GM18505 (cell line): ENCODE measurements around the gene UTY.

Experiments
- ATAC-seq: cut with Tn5 transposase; IDR thresholded peaks from one replicate; pipeline ENCODE4 v1.9.1; 2021; ENCODE audit not compliant: unreplicated experiment
- POLR2A ChIP-seq: IDR thresholded peaks from 4 replicates; pipeline ENCODE4 v1.6.1; 2011; ENCODE audit warnings: borderline replicate concordance; ENCODE audit not compliant: insufficient read depth, insufficient read length; ENCODE audit errors: extremely low read depth

UTY gene

DNA sequence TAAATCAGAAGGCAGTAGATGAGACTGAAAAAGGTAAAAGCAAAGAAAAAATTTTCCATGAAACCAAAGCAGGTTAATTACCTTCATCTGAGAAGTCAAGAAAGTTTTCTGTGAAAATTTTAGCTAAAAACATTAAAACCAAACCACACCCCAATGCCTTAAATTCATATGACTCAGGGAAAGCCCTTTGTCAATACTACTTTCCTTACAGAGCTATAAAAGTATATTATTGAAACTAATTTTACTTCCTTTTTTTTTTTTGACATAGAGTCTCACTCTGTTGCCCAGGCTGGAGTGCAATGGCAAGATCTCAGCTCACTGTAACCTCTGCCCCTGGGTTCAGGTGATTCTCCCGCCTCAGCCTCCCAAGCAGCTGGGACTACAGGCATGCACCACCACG, 117.2 kb downstream of the UTY start:
- ATAC-seq, result no peak
- TF ChIP-seq POLR2A, result no peak

GRCh38 chrY:13361656-13362636, 117.9 kb downstream of the UTY start:
- no peak for TF ChIP-seq POLR2A
- no peak for ATAC-seq

GRCh38 chrY:13351443-13351842, 128.4 kb downstream of the UTY start:
- TF ChIP-seq POLR2A, result no peak
- ATAC-seq, result no peak

- no peak for ATAC-seq
- TF ChIP-seq POLR2A, result no peak
These were observed 132.7 kb downstream of the UTY start for GRCh38 chrY:13347106-13347505.

DNA sequence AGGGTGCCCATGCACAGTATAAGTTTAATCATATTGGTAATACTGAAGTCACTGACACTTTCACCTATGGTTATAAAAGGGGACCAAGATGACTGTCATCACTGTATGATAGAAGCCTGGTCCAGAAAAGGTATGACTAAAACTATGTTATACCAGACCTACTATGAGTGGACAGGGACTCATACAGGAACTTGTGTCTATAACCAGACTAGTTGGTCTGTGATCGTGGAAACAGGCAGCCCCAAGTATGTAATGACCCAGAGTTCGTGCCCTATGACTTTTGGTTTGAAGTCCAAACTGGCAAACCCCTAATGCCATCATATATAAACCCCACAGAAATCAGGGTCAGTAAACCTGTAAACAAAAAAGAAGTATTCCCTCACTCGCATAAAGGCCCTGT, 134.3 kb downstream of the UTY start:
- no peak for TF ChIP-seq POLR2A
- no peak for ATAC-seq

- no peak for ATAC-seq
- no peak for TF ChIP-seq POLR2A
These were observed 136.4 kb downstream of the UTY start for GRCh38 chrY:13343307-13343946.

DNA sequence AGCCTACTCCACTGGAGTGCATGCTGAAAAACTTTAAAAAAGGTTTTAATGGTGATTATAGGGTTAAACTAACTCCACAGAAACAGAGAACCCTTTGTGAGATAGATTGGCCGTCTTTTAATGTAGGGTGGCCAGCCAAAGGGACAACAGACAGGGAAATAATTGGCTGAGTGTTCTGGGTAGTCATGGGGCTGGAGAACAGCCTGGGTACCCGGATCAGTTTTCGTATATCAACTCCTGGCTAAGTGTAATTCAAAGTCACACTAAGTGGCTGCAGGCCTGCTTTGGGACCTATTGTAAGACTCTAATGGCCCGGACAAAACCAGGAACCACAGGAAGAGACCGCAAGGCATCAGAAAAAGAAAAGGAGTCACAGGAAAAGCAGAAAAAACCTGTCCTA, 139.9 kb downstream of the UTY start:
- TF ChIP-seq POLR2A, result no peak
- no peak for ATAC-seq

- no peak for TF ChIP-seq POLR2A
- no peak for ATAC-seq
These were observed 140.5 kb downstream of the UTY start for GRCh38 chrY:13339381-13339780.

- no peak for TF ChIP-seq POLR2A
- no peak for ATAC-seq
These were observed 141.1 kb downstream of the UTY start for GRCh38 chrY:13338711-13339110.

- no peak for TF ChIP-seq POLR2A
- ATAC-seq, result no peak
These were observed 141.9 kb downstream of the UTY start for GRCh38 chrY:13337934-13338333.

DNA sequence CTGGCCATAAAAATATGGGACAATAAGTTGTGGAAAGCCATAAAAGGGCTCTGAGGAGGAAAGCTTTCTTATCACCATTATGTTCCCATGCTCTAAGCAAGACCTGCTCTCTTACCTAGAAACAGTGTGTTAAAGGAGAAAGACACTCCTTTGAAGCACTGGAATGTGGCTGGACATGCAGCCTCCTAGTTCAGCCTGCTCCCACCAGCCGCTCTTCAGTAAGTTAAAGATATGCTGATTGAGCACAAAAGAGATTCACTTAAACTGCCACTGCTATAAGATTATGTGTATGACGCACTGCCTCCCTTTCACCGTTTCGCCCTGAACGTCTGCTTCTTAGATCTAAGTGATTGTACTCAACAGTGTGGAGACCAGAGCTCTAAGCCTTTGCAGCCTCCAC, 146.0 kb downstream of the UTY start:
- ATAC-seq, result no peak
- TF ChIP-seq POLR2A, result no peak

DNA sequence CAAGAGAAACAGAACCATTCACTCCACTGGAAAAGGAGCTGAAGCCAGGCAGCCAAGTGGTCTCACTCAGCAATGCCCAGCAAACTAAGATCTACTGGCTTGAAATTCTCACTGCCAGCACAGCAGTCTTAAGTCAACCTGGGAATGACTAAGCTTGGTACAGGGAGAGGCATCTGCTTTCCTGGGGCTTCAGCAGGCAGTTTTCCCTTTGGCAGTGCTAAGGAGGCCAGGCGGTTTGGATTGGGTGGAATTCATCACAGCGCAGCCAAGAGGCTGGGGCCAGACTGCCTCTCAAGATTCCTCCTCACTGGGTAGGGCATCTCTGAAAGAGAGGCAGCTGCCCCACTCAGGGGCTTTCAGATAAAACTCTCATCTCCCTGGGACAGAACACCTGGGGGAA, 149.2 kb downstream of the UTY start:
- no peak for ATAC-seq
- TF ChIP-seq POLR2A, result no peak

- no peak for ATAC-seq
- no peak for TF ChIP-seq POLR2A
These were observed 166.9 kb downstream of the UTY start for GRCh38 chrY:13312966-13313365.

DNA sequence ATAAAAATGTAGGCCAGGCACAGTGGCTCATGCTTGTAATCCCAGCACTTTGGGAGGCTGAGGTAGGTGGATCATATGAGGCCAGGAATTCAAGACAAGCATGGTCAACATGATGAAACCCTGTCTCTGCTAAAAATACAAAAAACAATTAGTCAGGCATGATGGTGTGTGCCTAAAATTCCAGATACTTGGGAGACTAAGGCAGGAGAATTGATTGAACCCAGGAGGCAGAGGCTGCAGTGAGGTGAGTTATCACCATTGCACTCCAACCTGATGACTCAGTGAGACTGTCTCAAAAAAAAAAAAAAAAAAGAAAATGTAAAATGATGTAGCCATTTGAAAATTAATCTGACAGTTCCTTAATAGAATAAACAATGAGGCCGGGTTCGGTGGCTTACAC, 171.9 kb downstream of the UTY start:
- TF ChIP-seq POLR2A, result no peak
- ATAC-seq, result no peak

DNA sequence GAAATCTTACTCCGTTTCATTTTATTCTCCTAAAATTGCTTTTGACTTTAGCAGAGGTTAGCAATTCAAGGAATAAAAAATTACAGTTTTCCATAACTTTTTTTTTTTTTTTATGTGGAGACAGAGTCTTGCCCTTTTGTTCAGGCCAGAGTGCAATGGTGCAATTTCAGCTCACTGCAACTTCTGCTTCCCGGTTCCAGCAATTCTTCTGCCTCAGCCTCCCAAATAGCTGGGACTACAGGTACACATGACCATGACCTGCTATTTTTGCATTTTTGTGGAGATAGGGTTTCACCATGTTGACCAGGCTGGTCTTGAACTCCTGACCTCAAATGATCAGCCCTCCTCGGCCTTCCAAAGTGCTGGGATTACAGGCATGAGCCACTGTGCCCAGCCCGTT, 179.0 kb downstream of the UTY start:
- TF ChIP-seq POLR2A, result no peak
- no peak for ATAC-seq

DNA sequence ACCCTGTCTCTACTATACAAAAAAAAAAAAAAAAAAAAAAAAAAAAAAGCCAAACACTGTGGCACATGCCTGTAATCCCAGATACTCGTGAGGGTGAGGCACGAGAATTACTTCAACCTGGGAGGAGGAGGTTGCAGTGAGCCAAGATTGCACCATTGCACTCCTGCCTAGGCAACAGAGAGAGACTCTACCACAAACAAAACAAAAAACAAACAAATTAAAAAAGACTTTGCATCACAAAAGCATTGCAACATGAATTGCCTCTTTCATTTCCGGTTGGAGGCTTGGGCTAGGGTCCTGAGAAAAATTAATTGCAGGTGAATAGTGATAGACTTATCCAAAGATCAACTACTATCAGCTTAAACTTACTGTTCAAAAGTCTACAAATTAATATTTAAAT, 180.4 kb downstream of the UTY start:
- no peak for ATAC-seq
- TF ChIP-seq POLR2A, result no peak
